ENCODE data around the gene LRR1. TPM values are rescaled to one million over a fixed set of nuclear protein-coding genes. Genes with fewer than 3 reads are reported as not detected.
A peak's percentile ranks its signal among the peaks of the same experiment; 100 is the strongest.
"Not testable (repeated sequence)": the region's sequence is repeated elsewhere in the genome, so short reads cannot be mapped to it uniquely, and the experiment has no call there.

LRR1 gene
- total RNA-seq, 1 experiment from 2014 or later, result 27.3 TPM

DNA sequence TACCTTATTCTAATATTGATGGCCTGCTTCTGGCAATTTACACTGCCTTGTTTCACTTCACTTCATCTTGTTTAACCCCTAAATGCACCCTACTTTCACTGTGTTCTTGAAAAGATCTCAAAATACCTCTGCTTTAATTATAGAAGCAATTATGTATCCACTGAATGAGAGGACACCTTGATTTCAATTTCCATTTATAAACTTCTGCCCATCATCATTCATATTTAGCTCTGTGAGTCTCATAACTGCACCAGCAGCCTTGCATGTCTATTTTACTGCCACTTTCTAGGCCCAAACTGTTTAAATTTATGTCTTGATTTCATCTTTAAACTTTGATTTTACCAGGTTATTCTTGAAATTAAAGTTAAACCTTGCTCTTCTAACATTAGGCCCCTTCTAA lies 43.4 kb downstream of the LRR1 start:
- no TSS peak for BruUV-seq (replicated peaks)
- CTCF ChIA-PET, result no interaction called here
- H3K36me3 Mint-ChIP-seq (ENCODE audit: insufficient read depth, unreplicated experiment), result peaks cover 42% of the 10 kb centered on the region

DNA sequence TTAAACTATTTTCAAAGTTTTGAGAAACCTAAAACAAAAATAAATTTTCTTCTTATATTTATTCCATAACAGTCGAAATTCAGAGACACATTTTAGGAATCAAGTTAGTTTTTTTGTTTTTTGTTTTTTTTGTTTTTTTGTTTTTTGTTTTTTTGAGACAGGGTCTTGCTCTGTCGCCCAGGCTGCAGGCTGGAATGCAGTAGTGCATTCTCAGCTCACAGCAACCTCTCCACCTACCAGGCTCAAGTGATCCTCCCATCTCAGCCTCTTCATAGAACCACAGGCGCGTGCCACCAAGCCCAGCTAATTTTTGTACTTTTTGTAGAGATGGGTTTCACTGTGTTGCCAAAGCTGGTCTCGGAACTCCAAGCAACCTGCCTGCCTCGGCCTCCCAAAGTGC lies 54.8 kb downstream of the LRR1 start:
- peaks cover 5% of the 10 kb centered on the region for H3K36me3 Mint-ChIP-seq (ENCODE audit: insufficient read depth, unreplicated experiment)
- no peak for DNase-seq
- H3K4me3 Mint-ChIP-seq (ENCODE audit: low read depth, unreplicated experiment), result no peak overlapping the region
- CTCF ChIA-PET, result no interaction called here
- intact Hi-C loops (cut with micrococcal nuclease; ENCODE audit: unreplicated experiment), result no loop called here
- no TSS peak for BruUV-seq (replicated peaks)
- no peaks in the 10 kb centered on the region for H3K4me1 Mint-ChIP-seq (ENCODE audit: low read depth, unreplicated experiment)
- H3K27me3 Mint-ChIP-seq (ENCODE audit: unreplicated experiment), result no peaks in the 10 kb centered on the region
- no peak overlapping the region for H3K27ac Mint-ChIP-seq (ENCODE audit: unreplicated experiment)
- no peaks in the 10 kb centered on the region for H3K9me3 Mint-ChIP-seq (ENCODE audit: low read depth, unreplicated experiment)
- TF ChIP-seq, protein P1, sequence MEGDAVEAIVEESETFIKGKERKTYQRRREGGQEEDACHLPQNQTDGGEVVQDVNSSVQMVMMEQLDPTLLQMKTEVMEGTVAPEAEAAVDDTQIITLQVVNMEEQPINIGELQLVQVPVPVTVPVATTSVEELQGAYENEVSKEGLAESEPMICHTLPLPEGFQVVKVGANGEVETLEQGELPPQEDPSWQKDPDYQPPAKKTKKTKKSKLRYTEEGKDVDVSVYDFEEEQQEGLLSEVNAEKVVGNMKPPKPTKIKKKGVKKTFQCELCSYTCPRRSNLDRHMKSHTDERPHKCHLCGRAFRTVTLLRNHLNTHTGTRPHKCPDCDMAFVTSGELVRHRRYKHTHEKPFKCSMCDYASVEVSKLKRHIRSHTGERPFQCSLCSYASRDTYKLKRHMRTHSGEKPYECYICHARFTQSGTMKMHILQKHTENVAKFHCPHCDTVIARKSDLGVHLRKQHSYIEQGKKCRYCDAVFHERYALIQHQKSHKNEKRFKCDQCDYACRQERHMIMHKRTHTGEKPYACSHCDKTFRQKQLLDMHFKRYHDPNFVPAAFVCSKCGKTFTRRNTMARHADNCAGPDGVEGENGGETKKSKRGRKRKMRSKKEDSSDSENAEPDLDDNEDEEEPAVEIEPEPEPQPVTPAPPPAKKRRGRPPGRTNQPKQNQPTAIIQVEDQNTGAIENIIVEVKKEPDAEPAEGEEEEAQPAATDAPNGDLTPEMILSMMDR (IDR thresholded peaks at IDR 0.05; ENCODE audit: unreplicated experiment), result no peak

More for the DNA sequence above, 43.4 kb downstream of the LRR1 start:
- Mint-ChIP-seq H3K9me3 (ENCODE audit: low read depth, unreplicated experiment) (no peaks in the 10 kb centered on the region), H3K4me1 (ENCODE audit: low read depth, unreplicated experiment) (peaks cover 23% of the 10 kb centered on the region), H3K27me3 (ENCODE audit: unreplicated experiment) (no peaks in the 10 kb centered on the region), H3K4me3 (ENCODE audit: low read depth, unreplicated experiment) (no peak overlapping the region), H3K27ac (ENCODE audit: unreplicated experiment) (peak overlapping the region; percentile 43)
- TF ChIP-seq, protein P1 (IDR thresholded peaks at IDR 0.05; ENCODE audit: unreplicated experiment), result no peak
- intact Hi-C loops (cut with micrococcal nuclease; ENCODE audit: unreplicated experiment), result no loop called here
- no peak for DNase-seq

DNA sequence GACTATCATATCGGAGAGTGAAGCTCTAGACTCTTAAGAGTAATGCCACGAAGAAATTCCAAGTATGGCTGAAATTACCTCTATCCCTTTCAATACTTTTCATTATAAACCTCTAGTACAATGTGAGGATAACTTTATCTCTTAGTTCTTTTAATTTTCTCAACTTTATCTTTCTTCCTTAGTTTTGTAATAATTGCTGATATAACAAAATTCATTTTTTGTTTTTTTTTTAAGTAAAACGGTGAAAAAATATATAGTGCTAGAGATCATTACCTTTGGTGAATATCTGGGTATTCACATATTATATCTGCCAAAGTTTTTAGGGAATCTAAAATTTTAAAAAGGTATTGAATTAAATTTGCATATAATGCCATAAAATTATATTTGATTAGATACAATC lies 55.8 kb downstream of the LRR1 start:
- H3K27me3 Mint-ChIP-seq (ENCODE audit: unreplicated experiment), result no peaks in the 10 kb centered on the region
- DNase-seq, result no peak
- TF ChIP-seq, protein P1 (IDR thresholded peaks at IDR 0.05; ENCODE audit: unreplicated experiment), result no peak
- intact Hi-C loops (cut with micrococcal nuclease; ENCODE audit: unreplicated experiment), result no loop called here
- CTCF ChIA-PET, result no interaction called here
- no TSS peak for BruUV-seq (replicated peaks)
- H3K4me3 Mint-ChIP-seq (ENCODE audit: low read depth, unreplicated experiment), result no peak overlapping the region
- no peaks in the 10 kb centered on the region for H3K4me1 Mint-ChIP-seq (ENCODE audit: low read depth, unreplicated experiment)
- H3K36me3 Mint-ChIP-seq (ENCODE audit: insufficient read depth, unreplicated experiment), result peaks cover 5% of the 10 kb centered on the region
- no peaks in the 10 kb centered on the region for H3K9me3 Mint-ChIP-seq (ENCODE audit: low read depth, unreplicated experiment)
- H3K27ac Mint-ChIP-seq (ENCODE audit: unreplicated experiment), result no peak overlapping the region

DNA sequence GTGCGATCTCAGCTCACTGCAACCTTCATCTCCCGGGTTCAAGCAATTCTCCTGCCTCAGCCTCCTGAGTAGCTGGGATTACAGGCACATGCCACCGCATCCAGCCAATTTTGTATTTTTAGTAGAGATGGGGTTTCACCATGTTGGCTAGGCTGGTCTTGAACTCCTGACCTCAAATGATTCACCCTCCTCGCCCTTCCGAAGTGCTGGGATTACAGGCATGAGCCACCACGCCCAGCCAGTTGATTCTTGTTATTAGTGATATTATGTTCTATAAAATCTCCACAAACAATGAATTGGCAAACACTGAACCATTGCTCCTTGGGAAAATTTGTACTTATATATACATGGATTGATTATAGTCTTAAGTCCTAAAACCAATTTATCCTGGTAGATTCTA lies 58.8 kb downstream of the LRR1 start:
- H3K4me1 Mint-ChIP-seq (ENCODE audit: low read depth, unreplicated experiment); H3K9me3 Mint-ChIP-seq (ENCODE audit: low read depth, unreplicated experiment); H3K36me3 Mint-ChIP-seq (ENCODE audit: insufficient read depth, unreplicated experiment); CTCF ChIA-PET; BruUV-seq (replicated peaks); H3K27ac Mint-ChIP-seq (ENCODE audit: unreplicated experiment); H3K27me3 Mint-ChIP-seq (ENCODE audit: unreplicated experiment); H3K4me3 Mint-ChIP-seq (ENCODE audit: low read depth, unreplicated experiment); intact Hi-C loops (cut with micrococcal nuclease; ENCODE audit: unreplicated experiment): not testable (repeated sequence)
- peak; percentile 7 for DNase-seq

GRCh38 chr14:49659526-49660455 lies 61.1 kb downstream of the LRR1 start:
- Mint-ChIP-seq H3K9me3 (ENCODE audit: low read depth, unreplicated experiment) (no peaks in the 10 kb centered on the region), H3K36me3 (ENCODE audit: insufficient read depth, unreplicated experiment) (peaks cover 5% of the 10 kb centered on the region), H3K27me3 (ENCODE audit: unreplicated experiment) (no peaks in the 10 kb centered on the region), H3K4me1 (ENCODE audit: low read depth, unreplicated experiment) (no peaks in the 10 kb centered on the region), H3K27ac (ENCODE audit: unreplicated experiment) (no peak overlapping the region), H3K4me3 (ENCODE audit: low read depth, unreplicated experiment) (no peak overlapping the region)
- no peak for DNase-seq
- BruUV-seq (replicated peaks), result no TSS peak
- intact Hi-C loops (cut with micrococcal nuclease; ENCODE audit: unreplicated experiment), result no loop called here
- CTCF ChIA-PET, result no interaction called here
- TF ChIP-seq, protein P1 (IDR thresholded peaks at IDR 0.05; ENCODE audit: unreplicated experiment), result no peak
